HEK293T (cell line): ENCODE measurements around the gene CDK12.
A peak's percentile ranks its signal among the peaks of the same experiment; 100 is the strongest.
"Not testable (repeated sequence)": the region's sequence is repeated elsewhere in the genome, so short reads cannot be mapped to it uniquely, and the experiment has no call there.

ENCODE experiments used
- CTCF ChIA-PET: fragments of 350-600 bp; formaldehyde crosslinking; extraction: SDS; loops from one replicate; lab custom pipeline; 2021; ENCODE audit warnings: antibody characterized with exemption, inconsistent platforms; lab: Yijun Ruan, JAX
- POLR2A ChIA-PET: fragments of 350-600 bp; formaldehyde crosslinking; extraction: SDS; loops from one replicate; lab custom pipeline; 2020; ENCODE audit warnings: antibody characterized with exemption, inconsistent platforms; lab: Yijun Ruan, JAX
- DNase-seq: peaks from one replicate; pipeline ENCODE4 v3.0.0; 2012; ENCODE audit warnings: mixed read lengths; ENCODE audit errors: extremely low spot score
- ARNT ChIP-seq: fragments of 450-650 bp; IDR thresholded peaks from 2 replicates; pipeline ENCODE4 v1.6.1; 2017; ENCODE audit warnings: mild to moderate bottlenecking
- BHLHE40 ChIP-seq: fragments of 450-650 bp; IDR thresholded peaks from 2 replicates; pipeline ENCODE4 v1.6.1; 2016; ENCODE audit warnings: mild to moderate bottlenecking, moderate library complexity, borderline replicate concordance
- CTBP1 ChIP-seq: fragments of 450-650 bp; IDR thresholded peaks from 2 replicates; pipeline ENCODE4 v1.6.1; 2016; ENCODE audit warnings: borderline replicate concordance
- ELF4 ChIP-seq: fragments of 450-650 bp; IDR thresholded peaks from 2 replicates; pipeline ENCODE4 v1.6.1; 2017; ENCODE audit warnings: antibody characterized with exemption
- FOXA1 ChIP-seq: fragments of 450-650 bp; IDR thresholded peaks from 2 replicates; pipeline ENCODE4 v1.6.1; 2016; ENCODE audit warnings: mild to moderate bottlenecking
- FOXK2 ChIP-seq: fragments of 450-650 bp; IDR thresholded peaks from 2 replicates; pipeline ENCODE4 v1.6.1; 2016; ENCODE audit warnings: mild to moderate bottlenecking
- FOXM1 ChIP-seq: fragments of 450-650 bp; IDR thresholded peaks from 2 replicates; pipeline ENCODE4 v1.6.1; 2017; ENCODE audit warnings: mild to moderate bottlenecking, borderline replicate concordance
- HDGF ChIP-seq: fragments of 450-650 bp; IDR thresholded peaks from 2 replicates; pipeline ENCODE4 v1.6.1; 2017; ENCODE audit warnings: antibody characterized with exemption, borderline replicate concordance
- L3MBTL2 ChIP-seq: fragments of 450-650 bp; conservative IDR thresholded peaks from 2 replicates; pipeline ENCODE4 v1.6.1; 2016; ENCODE audit warnings: mild to moderate bottlenecking
- LEF1 ChIP-seq: fragments of 450-650 bp; IDR thresholded peaks from 2 replicates; pipeline ENCODE4 v1.6.1; 2017; ENCODE audit warnings: mild to moderate bottlenecking, borderline replicate concordance
- NFRKB ChIP-seq: fragments of 450-650 bp; IDR thresholded peaks from 2 replicates; pipeline ENCODE4 v1.6.1; 2016; ENCODE audit warnings: mild to moderate bottlenecking, moderate library complexity
- PKNOX1 ChIP-seq: fragments of 450-650 bp; IDR thresholded peaks from 2 replicates; pipeline ENCODE4 v1.6.1; 2016
- SP1 ChIP-seq: fragments of 450-650 bp; IDR thresholded peaks from 2 replicates; pipeline ENCODE4 v1.6.1; 2017
- SUZ12 ChIP-seq: fragments of 450-650 bp; IDR thresholded peaks from 2 replicates; pipeline ENCODE4 v1.6.1; 2016; ENCODE audit warnings: mild to moderate bottlenecking
- TARDBP ChIP-seq: fragments of 450-650 bp; IDR thresholded peaks from 2 replicates; pipeline ENCODE4 v1.6.1; 2016
- ZNF384 ChIP-seq: fragments of 450-650 bp; IDR thresholded peaks from 2 replicates; pipeline ENCODE4 v1.6.1; 2016

The CDK12 gene

GRCh38 chr17:39461113-39461925 lies at the start of gene CDK12:
TSS of gene CDK12 (plus strand) at chr17:39461486. CDS start at chr17:39462072, 586 bp downstream.
- DNase-seq, result peak; percentile 92
- ChIA-PET POLR2A (interaction anchor here (0.6 to 4.7 kb wide), 22 partner anchors 10 to 452 kb away, joined by 3 to 124 read pairs (median 4); partner anchors contain the start of genes FBXL20, MED1, MIEN1 and RPL19), CTCF (interaction anchor here (1.5 kb wide), 1 partner anchor 27 kb away, joined by 3 read pairs; no protein-coding TSS in a partner anchor)
- TF ChIP-seq LEF1 (no peak), PKNOX1 (peak; percentile 73), CTBP1 (no peak; the same call in 1 of the 2 replicates), SP1 (peak; percentile 97), NFRKB (peak; percentile 49), L3MBTL2 (no peak), SUZ12 (no peak), BHLHE40 (no peak), FOXK2 (no peak), HDGF (no peak), ELF4 (peak; percentile 80), ZNF384 (peak; percentile 100), TARDBP (peak; percentile 82), FOXA1 (no peak)

DNA sequence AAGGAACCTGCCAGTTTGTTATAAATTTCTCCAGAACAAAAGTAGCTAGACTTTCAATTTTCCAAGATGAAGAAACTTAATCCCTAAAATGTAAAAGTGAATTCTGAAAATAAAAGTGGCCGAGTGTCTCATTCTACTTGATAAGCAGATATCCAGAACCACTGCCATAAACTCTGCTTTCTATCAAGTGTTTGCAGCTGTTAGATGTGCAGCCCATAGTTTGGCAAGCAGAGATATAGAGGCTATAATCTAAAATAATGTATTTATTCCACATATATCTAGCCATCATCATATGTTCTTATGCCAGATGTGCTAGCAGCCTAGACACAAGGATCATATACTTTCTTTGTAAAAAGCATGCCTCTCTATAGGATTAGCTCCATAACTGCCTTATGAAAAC lies 45.1 kb upstream of the CDK12 start:
- TF ChIP-seq SP1 (no peak), PKNOX1 (no peak), ZNF384 (no peak), TARDBP (no peak)
- DNase-seq, result no peak
- CTCF ChIA-PET, result no interaction called here
- POLR2A ChIA-PET, result no interaction called here

GRCh38 chr17:39429600-39429999 lies 31.7 kb upstream of the CDK12 start:
- CTCF ChIA-PET, result no interaction called here
- TF ChIP-seq NFRKB (no peak), SP1 (no peak), ZNF384 (no peak), CTBP1 (no peak)
- POLR2A ChIA-PET, result no interaction called here
- DNase-seq, result no peak

GRCh38 chr17:39439868-39440267 lies 21.4 kb upstream of the CDK12 start:
- POLR2A ChIA-PET, result interaction anchor here (2.6 kb wide), 1 partner anchor 11 kb away, joined by 9 read pairs; the partner anchor contains the start of gene MED1
- CTCF ChIA-PET, DNase-seq: not testable (repeated sequence)

DNA sequence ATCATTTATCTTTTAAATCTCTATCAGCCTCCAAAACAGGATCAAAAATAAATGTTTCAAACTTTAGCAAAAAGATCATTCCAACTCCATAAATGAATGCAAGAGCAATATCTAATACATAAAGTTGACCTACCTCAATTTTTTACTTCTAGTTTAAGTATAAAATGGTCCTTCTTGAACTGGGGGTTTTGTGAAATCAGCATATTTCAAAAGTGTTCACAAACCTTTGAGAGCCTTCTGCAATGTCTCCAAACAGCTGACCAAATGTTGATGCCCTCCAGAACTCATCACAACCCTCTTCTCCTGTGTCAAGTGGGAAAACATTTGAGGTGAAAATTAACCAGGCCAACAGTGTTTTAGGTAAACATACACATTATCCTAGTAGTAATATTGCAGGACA lies 18.0 kb upstream of the CDK12 start:
- ChIA-PET POLR2A (no interaction called here), CTCF (no interaction called here)
- no peak for TF ChIP-seq FOXA1
- TF ChIP-seq ELF4, result no peak
- no peak for TF ChIP-seq LEF1
- no peak for TF ChIP-seq NFRKB
- TF ChIP-seq FOXK2, result no peak
- TF ChIP-seq BHLHE40, result no peak
- no peak for TF ChIP-seq HDGF
- TF ChIP-seq ZNF384, result no peak
- no peak for TF ChIP-seq CTBP1
- no peak for TF ChIP-seq SUZ12
- TF ChIP-seq TARDBP, result no peak
- TF ChIP-seq SP1, result no peak
- DNase-seq, result no peak

DNA sequence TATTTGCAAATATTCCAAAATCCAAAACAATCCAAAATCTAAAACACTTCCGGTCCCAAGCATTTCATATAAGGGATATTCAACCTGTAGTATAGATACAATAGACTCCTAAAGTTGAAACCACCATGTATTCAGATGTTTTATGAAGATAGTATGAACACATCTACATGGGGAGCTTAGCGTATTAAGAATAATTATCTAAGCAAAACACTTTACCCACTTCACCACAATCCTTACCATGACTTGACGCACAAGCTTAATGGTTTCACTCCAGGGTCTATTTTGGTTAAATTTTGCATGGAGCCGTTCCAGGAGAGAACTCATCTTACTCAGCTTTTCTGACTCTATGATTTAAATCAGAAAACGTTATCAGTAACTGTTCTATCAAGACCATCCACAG lies 13.7 kb upstream of the CDK12 start:
- POLR2A ChIA-PET, result interaction anchor here (7.4 kb wide), 1 partner anchor 14 kb away, joined by 124 read pairs; the partner anchor contains the start of gene CDK12
- TF ChIP-seq LEF1, result no peak
- TF ChIP-seq SP1, result no peak
- TF ChIP-seq FOXK2, result no peak
- TF ChIP-seq ELF4, result no peak
- no peak for TF ChIP-seq FOXM1
- TF ChIP-seq BHLHE40, result no peak
- no peak for TF ChIP-seq HDGF
- no peak for TF ChIP-seq ZNF384
- TF ChIP-seq CTBP1, result no peak
- TF ChIP-seq SUZ12, result no peak
- no peak for TF ChIP-seq L3MBTL2
- no peak for TF ChIP-seq TARDBP
- TF ChIP-seq FOXA1, result no peak
- no peak for TF ChIP-seq PKNOX1
- TF ChIP-seq ARNT, result no peak
- TF ChIP-seq NFRKB, result no peak
- CTCF ChIA-PET, result no interaction called here
- DNase-seq, result no peak
